ENCODE results near the gene SDK2.

SDK2 gene

GRCh38 chr17:73401911-73402310 lies 242.3 kb downstream of the SDK2 start:
- H3K4me3 ChIP-seq (ENCODE audit: low read length) = no peak overlapping the region
- no peaks in the 10 kb centered on the region for H3K4me1 ChIP-seq (ENCODE audit: control insufficient read depth, insufficient read depth, low read length)
- no peak overlapping the region for H3K9ac ChIP-seq (ENCODE audit: low read length)
- H3K36me3 ChIP-seq (ENCODE audit: control insufficient read depth, insufficient read depth, low read length) = no peaks in the 10 kb centered on the region
- H3K27me3 ChIP-seq (ENCODE audit: control insufficient read depth, insufficient read depth, low read length) = no peaks in the 10 kb centered on the region
- no peak overlapping the region for H3K27ac ChIP-seq (ENCODE audit: low read depth, low read length)

DNA sequence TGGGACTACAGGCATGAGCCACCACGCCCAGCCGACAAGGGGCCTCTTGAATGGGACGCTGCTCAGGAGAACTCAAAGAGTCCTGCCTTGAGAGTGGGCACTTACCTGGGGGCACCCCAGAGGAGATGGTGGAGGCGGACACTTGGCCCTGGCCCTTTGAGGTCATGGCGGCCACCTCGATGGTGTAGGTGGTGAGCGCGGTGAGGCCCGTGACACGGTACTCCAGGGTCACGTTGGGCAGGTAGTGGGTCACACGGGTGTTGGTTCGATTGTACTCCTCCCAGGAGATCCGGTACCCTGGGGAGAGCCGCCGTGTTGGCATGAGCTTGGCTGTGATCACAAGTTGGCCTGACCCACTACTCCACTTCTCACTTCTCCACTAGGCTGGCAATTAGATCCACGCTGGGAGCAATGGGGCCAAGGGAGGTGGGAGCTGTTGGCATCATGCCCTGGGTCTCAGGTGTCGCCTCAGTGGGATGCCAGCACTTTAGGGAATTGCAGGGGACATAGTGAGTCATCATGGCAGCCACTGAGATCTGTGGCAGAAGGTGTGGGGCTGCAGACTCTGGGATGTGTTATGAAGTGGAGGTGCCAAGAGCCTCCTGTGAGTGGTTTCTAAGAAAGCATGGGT lies 243.2 kb downstream of the SDK2 start:
- H3K36me3 ChIP-seq (ENCODE audit: control insufficient read depth, insufficient read depth, low read length) = no peaks in the 10 kb centered on the region
- H3K4me1 ChIP-seq (ENCODE audit: control insufficient read depth, insufficient read depth, low read length) = no peaks in the 10 kb centered on the region
- H3K27me3 ChIP-seq (ENCODE audit: control insufficient read depth, insufficient read depth, low read length) = no peaks in the 10 kb centered on the region
- no peak overlapping the region for H3K4me3 ChIP-seq (ENCODE audit: low read length)
- no peak overlapping the region for H3K27ac ChIP-seq (ENCODE audit: low read depth, low read length)
- H3K9ac ChIP-seq (ENCODE audit: low read length) = no peak overlapping the region

DNA sequence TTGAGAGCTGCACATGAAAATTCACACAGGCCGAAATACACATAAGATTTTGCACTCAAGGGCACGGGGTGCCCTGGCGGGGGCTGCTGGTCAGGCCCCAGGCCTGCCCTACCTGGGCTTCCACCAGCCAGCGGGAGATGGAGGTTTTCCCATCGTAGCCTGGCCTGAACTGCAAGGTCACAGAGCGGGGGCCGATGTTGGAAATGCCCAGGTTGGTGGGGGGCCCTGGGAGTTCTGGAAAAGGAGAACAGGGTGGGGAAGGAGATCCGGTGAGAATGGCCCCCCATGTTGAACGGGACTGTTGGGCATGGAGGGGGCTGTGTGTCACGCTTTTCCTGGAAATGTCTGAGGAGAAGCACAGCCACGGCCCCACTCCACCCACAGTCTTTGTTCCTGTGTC lies 245.2 kb downstream of the SDK2 start:
- Histone ChIP-seq H3K4me3 (ENCODE audit: low read length) (no peak overlapping the region), H3K4me1 (ENCODE audit: control insufficient read depth, insufficient read depth, low read length) (no peaks in the 10 kb centered on the region), H3K36me3 (ENCODE audit: control insufficient read depth, insufficient read depth, low read length) (no peaks in the 10 kb centered on the region), H3K9ac (ENCODE audit: low read length) (no peak overlapping the region), H3K27ac (ENCODE audit: low read depth, low read length) (no peak overlapping the region), H3K27me3 (ENCODE audit: control insufficient read depth, insufficient read depth, low read length) (no peaks in the 10 kb centered on the region)

DNA sequence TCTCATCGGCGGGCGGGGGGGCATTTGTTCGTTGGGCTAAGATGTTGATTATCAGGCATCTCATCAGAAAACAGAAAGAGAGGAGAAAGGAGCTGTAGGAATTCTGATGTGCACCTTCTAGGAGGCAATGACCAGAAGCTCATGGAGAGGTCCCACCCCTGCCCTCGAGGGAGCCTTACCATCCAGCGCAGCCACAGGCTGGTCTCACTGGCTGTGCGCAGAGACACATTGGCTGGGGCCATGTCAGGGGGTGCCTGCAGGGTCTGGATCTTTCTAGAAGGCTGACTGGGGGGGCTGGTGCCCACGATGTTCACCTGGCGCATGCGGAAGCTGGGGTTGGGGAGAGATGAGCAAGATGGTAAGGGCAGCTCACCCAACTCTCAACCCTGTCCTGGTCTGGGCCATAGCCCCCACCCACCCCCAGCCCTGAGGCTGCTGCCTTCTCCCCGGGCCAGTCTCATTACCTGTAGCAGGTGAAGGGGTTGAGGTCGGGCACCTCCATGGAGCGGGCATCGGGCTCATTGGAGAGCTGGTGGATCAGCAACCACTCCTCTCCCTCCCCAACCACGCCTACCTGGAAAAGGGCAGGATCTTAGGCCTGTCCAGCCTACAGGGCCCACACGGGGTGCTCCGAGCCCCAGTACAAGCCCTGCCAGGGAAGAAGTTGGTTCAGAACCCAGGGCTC lies 246.2 kb downstream of the SDK2 start:
- H3K36me3 ChIP-seq (ENCODE audit: control insufficient read depth, insufficient read depth, low read length) = no peaks in the 10 kb centered on the region
- H3K27ac ChIP-seq (ENCODE audit: low read depth, low read length) = no peak overlapping the region
- no peaks in the 10 kb centered on the region for H3K4me1 ChIP-seq (ENCODE audit: control insufficient read depth, insufficient read depth, low read length)
- H3K27me3 ChIP-seq (ENCODE audit: control insufficient read depth, insufficient read depth, low read length) = no peaks in the 10 kb centered on the region
- no peak overlapping the region for H3K4me3 ChIP-seq (ENCODE audit: low read length)
- no peak overlapping the region for H3K9ac ChIP-seq (ENCODE audit: low read length)

DNA sequence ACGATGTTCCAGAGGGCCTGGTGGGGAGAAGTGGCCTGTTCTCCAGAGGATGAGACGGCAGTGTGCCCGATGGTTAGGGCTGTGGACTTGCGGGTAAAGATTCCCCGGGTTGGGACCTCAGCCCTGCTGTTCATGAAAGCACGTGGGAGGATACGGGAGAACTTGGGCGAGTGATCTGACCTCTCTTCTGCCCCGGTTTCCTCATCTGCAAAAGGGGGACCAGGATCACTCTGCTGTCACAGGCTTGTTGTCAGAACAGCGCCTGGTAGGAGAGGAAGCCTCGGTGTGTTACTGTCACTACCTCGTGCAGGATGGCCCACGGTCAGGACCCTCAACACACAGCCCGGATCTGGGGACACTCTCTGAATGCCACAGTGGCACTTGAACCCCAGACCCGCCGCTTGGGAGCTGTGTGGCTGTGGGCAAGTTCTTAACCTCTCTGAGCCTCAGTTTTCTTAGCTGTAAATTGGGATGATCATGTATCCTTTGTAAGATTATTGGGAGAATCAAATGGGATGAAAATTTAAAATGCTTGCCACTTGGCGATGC lies 246.9 kb downstream of the SDK2 start:
- H3K27ac ChIP-seq (ENCODE audit: low read depth, low read length) = no peak overlapping the region
- H3K4me1 ChIP-seq (ENCODE audit: control insufficient read depth, insufficient read depth, low read length) = no peaks in the 10 kb centered on the region
- no peaks in the 10 kb centered on the region for H3K27me3 ChIP-seq (ENCODE audit: control insufficient read depth, insufficient read depth, low read length)
- no peak overlapping the region for H3K9ac ChIP-seq (ENCODE audit: low read length)
- no peaks in the 10 kb centered on the region for H3K36me3 ChIP-seq (ENCODE audit: control insufficient read depth, insufficient read depth, low read length)
- H3K4me3 ChIP-seq (ENCODE audit: low read length) = no peak overlapping the region

- no peak overlapping the region for H3K4me3 ChIP-seq (ENCODE audit: low read length)
- H3K27ac ChIP-seq (ENCODE audit: low read depth, low read length) = no peak overlapping the region
- H3K27me3 ChIP-seq (ENCODE audit: control insufficient read depth, insufficient read depth, low read length) = no peaks in the 10 kb centered on the region
- no peaks in the 10 kb centered on the region for H3K4me1 ChIP-seq (ENCODE audit: control insufficient read depth, insufficient read depth, low read length)
- no peaks in the 10 kb centered on the region for H3K36me3 ChIP-seq (ENCODE audit: control insufficient read depth, insufficient read depth, low read length)
- H3K9ac ChIP-seq (ENCODE audit: low read length) = no peak overlapping the region
Observed at GRCh38 chr17:73396431-73397277, 247.6 kb downstream of the SDK2 start.

GRCh38 chr17:73394512-73395450 lies 249.5 kb downstream of the SDK2 start:
- Histone ChIP-seq H3K9ac (ENCODE audit: low read length) (no peak overlapping the region), H3K27ac (ENCODE audit: low read depth, low read length) (no peak overlapping the region), H3K27me3 (ENCODE audit: control insufficient read depth, insufficient read depth, low read length) (no peaks in the 10 kb centered on the region), H3K36me3 (ENCODE audit: control insufficient read depth, insufficient read depth, low read length) (no peaks in the 10 kb centered on the region), H3K4me3 (ENCODE audit: low read length) (no peak overlapping the region), H3K4me1 (ENCODE audit: control insufficient read depth, insufficient read depth, low read length) (no peaks in the 10 kb centered on the region)

- no peaks in the 10 kb centered on the region for H3K36me3 ChIP-seq (ENCODE audit: control insufficient read depth, insufficient read depth, low read length)
Observed at GRCh38 chr17:73393962-73394361, 250.3 kb downstream of the SDK2 start.

DNA sequence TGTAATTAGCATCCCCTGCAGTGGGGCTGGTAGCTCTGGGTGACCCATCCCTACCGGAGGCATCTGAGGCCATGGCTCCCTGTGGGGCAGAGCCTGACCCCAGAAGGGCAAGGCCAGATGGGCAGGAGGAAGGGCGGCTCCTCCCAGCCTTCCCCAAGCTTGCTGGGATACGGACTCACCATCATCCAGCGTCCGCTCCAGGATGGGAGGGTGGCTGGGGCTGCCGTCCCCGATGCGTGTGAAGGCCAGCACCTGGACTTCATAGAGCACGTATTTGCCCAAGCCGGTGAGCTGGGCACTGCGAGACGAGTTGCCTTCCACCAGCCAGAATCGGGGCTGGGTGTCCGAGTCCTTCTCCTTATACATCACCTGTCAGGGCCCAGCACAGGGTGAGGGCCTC lies 250.9 kb downstream of the SDK2 start:
- Histone ChIP-seq H3K27ac (ENCODE audit: low read depth, low read length) (no peak overlapping the region), H3K4me1 (ENCODE audit: control insufficient read depth, insufficient read depth, low read length) (no peaks in the 10 kb centered on the region), H3K4me3 (ENCODE audit: low read length) (no peak overlapping the region), H3K9ac (ENCODE audit: low read length) (no peak overlapping the region), H3K27me3 (ENCODE audit: control insufficient read depth, insufficient read depth, low read length) (no peaks in the 10 kb centered on the region), H3K36me3 (ENCODE audit: control insufficient read depth, insufficient read depth, low read length) (no peaks in the 10 kb centered on the region)

More at GRCh38 chr17:73393962-73394361, 250.3 kb downstream of the SDK2 start:
- no peak overlapping the region for H3K27ac ChIP-seq (ENCODE audit: low read depth, low read length)
- no peak overlapping the region for H3K4me3 ChIP-seq (ENCODE audit: low read length)
- no peaks in the 10 kb centered on the region for H3K4me1 ChIP-seq (ENCODE audit: control insufficient read depth, insufficient read depth, low read length)
- no peaks in the 10 kb centered on the region for H3K27me3 ChIP-seq (ENCODE audit: control insufficient read depth, insufficient read depth, low read length)
- H3K9ac ChIP-seq (ENCODE audit: low read length) = no peak overlapping the region

DNA sequence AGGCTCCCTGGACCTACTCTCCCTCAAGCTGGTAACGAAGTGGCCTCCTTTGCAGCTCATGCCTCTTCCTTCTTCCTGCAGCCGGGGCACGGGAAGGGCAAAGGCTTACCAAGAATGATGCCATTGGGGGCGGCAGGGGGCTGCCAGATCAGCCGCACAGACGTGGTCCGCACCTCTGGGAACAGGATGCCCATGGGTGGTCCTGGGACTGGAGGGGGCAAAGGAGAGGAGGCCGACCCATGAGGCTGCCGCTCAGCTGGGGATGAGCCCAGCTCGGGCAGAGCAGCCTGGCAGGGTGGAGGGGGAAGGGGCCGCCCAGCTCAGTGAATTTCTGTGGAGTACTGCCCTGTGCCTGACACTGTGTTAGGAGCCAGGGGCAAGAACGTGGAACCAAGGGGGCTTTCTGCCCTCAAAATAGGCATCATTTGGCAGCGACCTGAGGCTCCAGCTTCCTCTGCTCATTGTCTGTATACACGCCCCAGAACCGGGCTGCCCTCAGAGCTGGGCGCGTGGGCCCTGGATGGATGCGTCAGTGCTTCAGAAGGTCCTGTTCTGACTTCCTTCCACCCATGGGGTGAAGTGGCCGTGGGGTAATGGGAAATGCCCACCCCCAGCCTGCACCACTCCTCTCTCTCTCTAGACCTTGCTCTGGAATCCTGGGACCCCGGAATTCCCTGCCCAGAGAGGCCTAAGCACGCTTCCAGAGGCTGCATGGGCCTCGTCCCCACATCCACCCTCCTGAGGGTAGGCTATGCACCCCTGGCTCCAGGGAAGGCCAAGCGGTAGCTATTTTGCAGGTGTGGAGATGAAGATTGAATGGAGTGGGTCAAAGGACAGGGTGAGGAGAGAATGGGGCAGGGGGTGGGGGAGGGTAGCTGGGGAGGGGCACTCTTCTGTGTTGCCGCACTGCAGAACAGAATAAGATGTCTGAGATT lies 252.6 kb downstream of the SDK2 start:
- Histone ChIP-seq H3K9ac (ENCODE audit: low read length) (no peak overlapping the region), H3K27ac (ENCODE audit: low read depth, low read length) (no peak overlapping the region), H3K4me1 (ENCODE audit: control insufficient read depth, insufficient read depth, low read length) (no peaks in the 10 kb centered on the region), H3K36me3 (ENCODE audit: control insufficient read depth, insufficient read depth, low read length) (no peaks in the 10 kb centered on the region), H3K27me3 (ENCODE audit: control insufficient read depth, insufficient read depth, low read length) (no peaks in the 10 kb centered on the region), H3K4me3 (ENCODE audit: low read length) (no peak overlapping the region)

GRCh38 chr17:73390851-73391250 lies 253.4 kb downstream of the SDK2 start:
- H3K27ac ChIP-seq (ENCODE audit: low read depth, low read length) = no peak overlapping the region
- no peak overlapping the region for H3K4me3 ChIP-seq (ENCODE audit: low read length)
- no peaks in the 10 kb centered on the region for H3K27me3 ChIP-seq (ENCODE audit: control insufficient read depth, insufficient read depth, low read length)
- H3K4me1 ChIP-seq (ENCODE audit: control insufficient read depth, insufficient read depth, low read length) = no peaks in the 10 kb centered on the region
- no peak overlapping the region for H3K9ac ChIP-seq (ENCODE audit: low read length)
- H3K36me3 ChIP-seq (ENCODE audit: control insufficient read depth, insufficient read depth, low read length) = no peaks in the 10 kb centered on the region

All from rectal smooth muscle tissue (tissue), 1 donor.